Measurements from ENCODE around the gene VAMP3.

DNA sequence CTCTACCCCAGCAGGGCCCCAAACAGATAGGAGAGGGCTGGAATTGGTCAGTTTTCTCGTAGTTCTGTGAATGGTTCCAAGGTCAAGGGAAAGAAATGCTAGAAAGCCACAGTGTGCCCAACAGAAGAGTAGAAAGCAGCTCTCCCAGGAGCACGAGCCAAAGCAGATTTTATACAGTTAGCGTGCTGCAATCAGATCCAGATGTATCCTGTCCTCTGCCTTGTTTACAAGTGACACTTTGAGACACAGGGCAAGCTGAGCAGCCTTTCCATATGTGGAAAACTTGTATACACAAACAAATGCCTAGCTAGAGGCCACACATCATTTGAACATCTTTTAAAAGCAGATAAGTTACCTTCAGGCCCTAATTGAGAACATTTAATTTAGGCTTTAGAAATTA is 6.5 kb downstream of the VAMP3 start:
- TF ChIP-seq, protein P1, sequence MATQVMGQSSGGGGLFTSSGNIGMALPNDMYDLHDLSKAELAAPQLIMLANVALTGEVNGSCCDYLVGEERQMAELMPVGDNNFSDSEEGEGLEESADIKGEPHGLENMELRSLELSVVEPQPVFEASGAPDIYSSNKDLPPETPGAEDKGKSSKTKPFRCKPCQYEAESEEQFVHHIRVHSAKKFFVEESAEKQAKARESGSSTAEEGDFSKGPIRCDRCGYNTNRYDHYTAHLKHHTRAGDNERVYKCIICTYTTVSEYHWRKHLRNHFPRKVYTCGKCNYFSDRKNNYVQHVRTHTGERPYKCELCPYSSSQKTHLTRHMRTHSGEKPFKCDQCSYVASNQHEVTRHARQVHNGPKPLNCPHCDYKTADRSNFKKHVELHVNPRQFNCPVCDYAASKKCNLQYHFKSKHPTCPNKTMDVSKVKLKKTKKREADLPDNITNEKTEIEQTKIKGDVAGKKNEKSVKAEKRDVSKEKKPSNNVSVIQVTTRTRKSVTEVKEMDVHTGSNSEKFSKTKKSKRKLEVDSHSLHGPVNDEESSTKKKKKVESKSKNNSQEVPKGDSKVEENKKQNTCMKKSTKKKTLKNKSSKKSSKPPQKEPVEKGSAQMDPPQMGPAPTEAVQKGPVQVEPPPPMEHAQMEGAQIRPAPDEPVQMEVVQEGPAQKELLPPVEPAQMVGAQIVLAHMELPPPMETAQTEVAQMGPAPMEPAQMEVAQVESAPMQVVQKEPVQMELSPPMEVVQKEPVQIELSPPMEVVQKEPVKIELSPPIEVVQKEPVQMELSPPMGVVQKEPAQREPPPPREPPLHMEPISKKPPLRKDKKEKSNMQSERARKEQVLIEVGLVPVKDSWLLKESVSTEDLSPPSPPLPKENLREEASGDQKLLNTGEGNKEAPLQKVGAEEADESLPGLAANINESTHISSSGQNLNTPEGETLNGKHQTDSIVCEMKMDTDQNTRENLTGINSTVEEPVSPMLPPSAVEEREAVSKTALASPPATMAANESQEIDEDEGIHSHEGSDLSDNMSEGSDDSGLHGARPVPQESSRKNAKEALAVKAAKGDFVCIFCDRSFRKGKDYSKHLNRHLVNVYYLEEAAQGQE (IDR thresholded peaks at IDR 0.05; ENCODE audit: insufficient read depth in 1 of 2, low read depth in 2 of 2, low read length in 2 of 2), result no peak
- TF ChIP-seq TAF1 (IDR thresholded peaks at IDR 0.05; ENCODE audit: borderline replicate concordance, insufficient read depth, low read length) (no peak), POLR2AphosphoS5 (IDR thresholded peaks at IDR 0.05; ENCODE audit: low read depth, low read length) (no peak)
